BLaER1 treated with 17β-estradiol and CSF1 and Interleukin-3, amounts not matched to agents 10 nM and 100 nM (cell line): Measurements from ENCODE around the gene SHISAL1.
A peak's percentile ranks its signal among the peaks of the same experiment; 100 is the strongest.
"Not testable (repeated sequence)": the region's sequence is repeated elsewhere in the genome, so short reads cannot be mapped to it uniquely, and the experiment has no call there.

Experiments
- H3K27ac ChIP-seq, 11 experiments: shearing (Covaris generic); formaldehyde crosslinking; 2 replicates each; pipeline ENCODE4 v1.8.1; 2022
- H3K27me3 ChIP-seq, 11 experiments: shearing (Covaris generic); formaldehyde crosslinking; 2 replicates each; pipeline ENCODE4 v1.8.1; 2022
- H3K36me3 ChIP-seq, 11 experiments: shearing (Covaris generic); formaldehyde crosslinking; 2 replicates each; pipeline ENCODE4 v1.8.1; 2022
- H3K4me1 ChIP-seq, 10 experiments: shearing (Covaris generic); formaldehyde crosslinking; 2 replicates each; pipeline ENCODE4 v1.8.1; 2022
- H3K4me2 ChIP-seq, 11 experiments: shearing (Covaris generic); formaldehyde crosslinking; 2 replicates each; pipeline ENCODE4 v1.8.1; 2022
- H3K4me3 ChIP-seq, 10 experiments: shearing (Covaris generic); formaldehyde crosslinking; 2 replicates each; pipeline ENCODE4 v1.8.1; 2022
- H3K9ac ChIP-seq, 11 experiments: shearing (Covaris generic); formaldehyde crosslinking; 2 replicates each; pipeline ENCODE4 v1.8.1; 2022
- H3K9me3 ChIP-seq, 11 experiments: shearing (Covaris generic); formaldehyde crosslinking; replicated peaks in 1 of 11; 2 replicates each; pipeline ENCODE4 v1.8.1; 2022
- H4K20me1 ChIP-seq, 11 experiments: shearing (Covaris generic); formaldehyde crosslinking; 2 replicates each; pipeline ENCODE4 v1.8.1; 2022
- Cebpa-rat ChIP-seq, 11 experiments: shearing (Covaris generic); IDR thresholded peaks; 2 replicates each; pipeline ENCODE4 v1.8.1; 2022

SHISAL1 gene

DNA sequence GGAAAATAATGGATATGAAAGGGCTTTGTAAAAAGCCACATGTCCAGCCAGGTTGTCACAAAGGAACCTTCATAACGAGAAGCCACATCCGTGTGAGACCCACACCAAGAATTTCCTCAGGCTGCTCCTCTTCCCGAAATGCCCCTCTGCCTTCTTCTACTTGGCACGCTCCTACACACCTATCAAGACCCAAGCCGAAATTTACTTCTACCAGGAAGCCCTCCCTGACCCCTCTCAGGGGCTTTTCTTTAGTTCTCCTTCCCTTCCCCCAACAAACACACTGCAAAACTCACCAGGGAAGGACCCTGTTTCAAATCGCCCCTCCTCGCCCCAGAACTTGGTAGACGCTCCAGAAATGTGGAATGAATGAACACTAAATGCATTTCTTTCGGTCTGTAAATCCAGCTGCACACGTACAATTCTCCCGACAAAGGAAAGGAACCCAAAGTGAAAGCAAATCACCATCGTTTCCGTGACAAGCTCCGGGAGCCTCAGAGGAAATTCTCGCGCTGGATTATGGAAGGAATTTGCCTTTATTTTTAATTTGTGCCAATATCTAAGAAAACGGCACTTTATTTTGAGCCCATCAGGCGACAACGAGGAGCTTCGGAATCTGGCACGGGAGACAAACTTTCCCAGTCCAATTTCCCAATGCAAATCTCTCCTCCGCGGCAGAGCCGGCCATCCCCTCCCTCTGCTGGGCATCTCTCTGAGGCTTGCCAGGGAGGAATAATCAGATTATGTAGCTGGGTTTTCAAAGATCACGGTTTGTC, 13.2 kb upstream of the SHISAL1 start:
- no peak for TF ChIP-seq Cebpa-rat (IDR thresholded peaks at IDR 0.05)
- no peaks in the 10 kb centered on the region for H3K9me3 ChIP-seq
- peaks cover 46 to 72% (median 68%) of the 10 kb centered on the region in 11 experiments for H3K27me3 ChIP-seq
- H3K36me3 ChIP-seq: no peaks in the 10 kb centered on the region
- H4K20me1 ChIP-seq: peaks cover 0 to 29% (median 15%) of the 10 kb centered on the region in 11 experiments; a peak in 13 of 22 replicates
- H3K9ac ChIP-seq: peak overlapping the region; percentile 4 to 68 (median 49); a peak in 16 of 22 replicates
- peak overlapping the region; percentile 42 to 72 (median 54) for H3K4me3 ChIP-seq
- no peak overlapping the region for H3K27ac ChIP-seq
- H3K4me1 ChIP-seq: peaks cover 18 to 47% (median 34%) of the 10 kb centered on the region in 10 experiments
- peak overlapping the region; percentile 67 to 86 (median 81) for H3K4me2 ChIP-seq

GRCh38 chr22:44323140-44323790, 10.5 kb upstream of the SHISAL1 start:
- Histone ChIP-seq H3K27me3 (peaks cover 21 to 53% (median 43%) of the 10 kb centered on the region in 11 experiments), H3K4me1 (peaks cover 0 to 20% (median 10%) of the 10 kb centered on the region in 10 experiments; a peak in 11 of 20 replicates)
- H3K4me3 ChIP-seq: not testable (repeated sequence)

DNA sequence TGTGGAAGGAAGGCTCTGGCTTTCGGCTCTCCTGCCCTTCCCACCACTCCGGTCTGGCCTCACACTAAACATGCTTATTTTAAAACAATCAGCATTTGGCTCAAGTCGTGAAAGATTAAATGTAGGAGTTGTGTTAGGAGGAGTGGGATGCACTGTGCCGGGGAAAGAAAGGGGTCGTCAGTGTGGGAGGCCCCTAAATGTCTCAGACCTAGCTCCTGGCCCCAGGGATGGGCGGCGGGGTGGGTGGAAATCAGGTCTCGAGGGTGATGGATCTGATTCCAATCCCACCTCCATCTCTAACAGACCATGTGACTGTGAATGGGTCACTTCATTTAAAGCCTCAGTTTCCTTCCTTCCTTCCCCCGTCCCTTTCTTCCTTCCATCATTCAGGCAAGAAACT, 6.9 kb upstream of the SHISAL1 start:
- TF ChIP-seq Cebpa-rat (IDR thresholded peaks at IDR 0.05): no peak
- Histone ChIP-seq H3K9ac (no peak overlapping the region), H4K20me1 (peaks cover 0 to 9% (median 0%) of the 10 kb centered on the region in 11 experiments; a peak in 7 of 22 replicates), H3K4me2 (no peak overlapping the region), H3K27ac (no peak overlapping the region), H3K4me3 (no peak overlapping the region), H3K4me1 (peaks cover 0 to 7% (median under 1%) of the 10 kb centered on the region in 10 experiments; a peak in 10 of 20 replicates), H3K36me3 (no peaks in the 10 kb centered on the region), H3K27me3 (peaks cover 0 to 17% (median 8%) of the 10 kb centered on the region in 11 experiments; a peak in 11 of 22 replicates), H3K9me3 (no peaks in the 10 kb centered on the region)

More at GRCh38 chr22:44323140-44323790, 10.5 kb upstream of the SHISAL1 start:
- not testable (repeated sequence) for H3K4me2 ChIP-seq, H3K27ac ChIP-seq, H3K9me3 ChIP-seq, H3K9ac ChIP-seq, H3K36me3 ChIP-seq
- peaks cover 0 to 12% (median 0%) of the 10 kb centered on the region in 11 experiments; a peak in 6 of 22 replicates for H4K20me1 ChIP-seq

DNA sequence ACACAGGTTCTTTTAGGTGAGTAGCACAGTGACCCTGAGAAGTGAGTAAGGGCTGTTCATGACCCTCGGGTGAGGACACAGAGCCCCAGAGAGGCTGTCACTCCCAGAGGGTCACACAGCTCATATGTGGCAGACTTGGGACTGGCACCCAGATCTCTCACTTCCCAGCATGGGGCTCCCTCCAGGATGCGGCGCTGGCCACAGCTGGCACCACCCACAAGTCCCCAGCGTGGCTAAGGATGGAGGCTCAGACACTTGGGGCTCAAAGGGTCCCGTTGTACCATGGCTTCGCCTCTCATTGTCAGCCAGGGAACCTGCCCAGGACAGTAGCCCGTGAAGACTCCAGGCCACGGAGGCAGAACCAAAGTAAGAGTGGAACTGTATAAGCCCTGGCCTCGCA, 6.0 kb upstream of the SHISAL1 start:
- no peak for TF ChIP-seq Cebpa-rat (IDR thresholded peaks at IDR 0.05)
- no peaks in the 10 kb centered on the region for H3K9me3 ChIP-seq
- H3K4me3 ChIP-seq: no peak overlapping the region
- H3K9ac ChIP-seq: no peak overlapping the region
- no peak overlapping the region for H3K4me2 ChIP-seq
- no peaks in the 10 kb centered on the region for H3K36me3 ChIP-seq
- H3K27ac ChIP-seq: no peak overlapping the region
- H3K27me3 ChIP-seq: peaks cover 0 to 8% (median 0%) of the 10 kb centered on the region in 11 experiments; a peak in 6 of 22 replicates
- peaks cover 0 to 14% (median 5%) of the 10 kb centered on the region in 10 experiments; a peak in 12 of 20 replicates for H3K4me1 ChIP-seq
- H4K20me1 ChIP-seq: peaks cover 0 to 9% (median 0%) of the 10 kb centered on the region in 11 experiments; a peak in 7 of 22 replicates

DNA sequence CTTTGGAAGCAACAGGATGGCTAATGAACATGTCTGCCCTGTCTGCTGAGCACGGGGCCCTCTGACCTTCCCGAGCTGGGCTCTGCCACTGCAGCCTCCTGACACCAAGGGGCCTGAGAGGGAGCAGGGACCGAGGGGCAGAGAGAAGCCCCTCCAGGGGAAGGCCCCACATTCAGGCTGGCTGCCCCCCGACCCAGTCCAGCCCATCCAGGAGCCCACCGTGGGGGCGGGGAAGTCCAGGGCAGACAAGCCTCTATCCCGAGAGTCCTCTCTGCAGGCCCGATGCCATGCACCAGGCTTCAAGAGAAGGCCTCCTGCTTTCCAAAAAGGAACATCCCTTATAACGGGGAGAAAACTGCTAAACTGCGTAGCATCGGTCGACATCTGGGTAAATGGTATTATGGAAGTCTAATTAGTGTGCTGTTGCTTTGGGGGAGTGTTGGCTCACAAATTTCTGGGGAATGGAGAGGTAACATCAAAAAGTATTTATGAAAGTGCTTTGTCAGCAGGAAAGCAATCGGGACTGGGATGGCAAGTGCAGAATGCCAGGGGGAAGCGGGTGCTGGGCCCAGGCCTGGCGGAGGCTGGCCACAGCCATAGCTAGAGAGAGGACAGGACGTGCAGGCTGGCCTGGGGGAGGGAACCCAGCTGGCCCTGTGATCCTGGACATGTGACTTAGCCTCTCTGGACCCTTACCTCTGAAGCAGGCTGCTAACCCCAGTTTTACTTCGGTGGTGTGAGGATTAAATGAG, 5.3 kb upstream of the SHISAL1 start:
- Histone ChIP-seq H3K9ac (no peak overlapping the region), H3K9me3 (no peaks in the 10 kb centered on the region), H3K4me3 (no peak overlapping the region), H3K4me1 (peaks cover 0 to 14% (median 5%) of the 10 kb centered on the region in 10 experiments; a peak in 12 of 20 replicates), H4K20me1 (peaks cover 0 to 9% (median 0%) of the 10 kb centered on the region in 11 experiments; a peak in 7 of 22 replicates), H3K27me3 (peaks cover 0 to 7% (median 0%) of the 10 kb centered on the region in 11 experiments; a peak in 5 of 22 replicates), H3K4me2 (no peak overlapping the region), H3K27ac (no peak overlapping the region), H3K36me3 (no peaks in the 10 kb centered on the region)
- no peak for TF ChIP-seq Cebpa-rat (IDR thresholded peaks at IDR 0.05)

DNA sequence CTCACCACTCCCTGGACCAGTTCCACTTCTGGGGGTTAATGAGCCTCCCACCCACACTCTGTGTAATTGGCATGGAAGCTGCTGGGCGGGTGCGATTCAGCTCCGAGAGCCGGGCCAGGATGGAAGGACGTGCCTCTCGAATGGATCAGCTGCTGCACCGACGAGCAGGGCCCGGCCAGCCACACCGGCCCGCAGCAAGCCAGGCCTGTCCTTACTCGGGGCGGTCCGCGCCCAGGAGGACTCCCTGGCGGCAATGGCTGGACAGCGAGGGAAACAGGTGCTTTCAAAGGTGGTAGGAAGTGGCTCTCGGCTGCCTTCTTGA, 4.3 kb upstream of the SHISAL1 start:
- H3K9ac ChIP-seq: no peak overlapping the region
- H4K20me1 ChIP-seq: peaks cover 0 to 9% (median 0%) of the 10 kb centered on the region in 11 experiments; a peak in 7 of 22 replicates
- no peaks in the 10 kb centered on the region for H3K9me3 ChIP-seq
- peaks cover 0 to 14% (median 5%) of the 10 kb centered on the region in 10 experiments; a peak in 12 of 20 replicates for H3K4me1 ChIP-seq
- H3K36me3 ChIP-seq: no peaks in the 10 kb centered on the region
- peaks cover 0 to 7% (median 0%) of the 10 kb centered on the region in 11 experiments; a peak in 5 of 22 replicates for H3K27me3 ChIP-seq
- no peak for TF ChIP-seq Cebpa-rat (IDR thresholded peaks at IDR 0.05)
- H3K27ac ChIP-seq: no peak overlapping the region
- no peak overlapping the region for H3K4me2 ChIP-seq
- no peak overlapping the region for H3K4me3 ChIP-seq

- Histone ChIP-seq H3K4me2 (no peak overlapping the region), H3K4me1 (peaks cover 0 to 14% (median 5%) of the 10 kb centered on the region in 10 experiments; a peak in 12 of 20 replicates), H3K36me3 (no peaks in the 10 kb centered on the region), H3K4me3 (no peak overlapping the region), H3K9ac (no peak overlapping the region), H3K27me3 (peaks cover 0 to 7% (median 0%) of the 10 kb centered on the region in 11 experiments; a peak in 5 of 22 replicates), H4K20me1 (peaks cover 0 to 9% (median 0%) of the 10 kb centered on the region in 11 experiments; a peak in 7 of 22 replicates), H3K9me3 (no peaks in the 10 kb centered on the region), H3K27ac (no peak overlapping the region)
- no peak for TF ChIP-seq Cebpa-rat (IDR thresholded peaks at IDR 0.05)
These were observed 3.8 kb upstream of the SHISAL1 start for GRCh38 chr22:44316393-44317122.

DNA sequence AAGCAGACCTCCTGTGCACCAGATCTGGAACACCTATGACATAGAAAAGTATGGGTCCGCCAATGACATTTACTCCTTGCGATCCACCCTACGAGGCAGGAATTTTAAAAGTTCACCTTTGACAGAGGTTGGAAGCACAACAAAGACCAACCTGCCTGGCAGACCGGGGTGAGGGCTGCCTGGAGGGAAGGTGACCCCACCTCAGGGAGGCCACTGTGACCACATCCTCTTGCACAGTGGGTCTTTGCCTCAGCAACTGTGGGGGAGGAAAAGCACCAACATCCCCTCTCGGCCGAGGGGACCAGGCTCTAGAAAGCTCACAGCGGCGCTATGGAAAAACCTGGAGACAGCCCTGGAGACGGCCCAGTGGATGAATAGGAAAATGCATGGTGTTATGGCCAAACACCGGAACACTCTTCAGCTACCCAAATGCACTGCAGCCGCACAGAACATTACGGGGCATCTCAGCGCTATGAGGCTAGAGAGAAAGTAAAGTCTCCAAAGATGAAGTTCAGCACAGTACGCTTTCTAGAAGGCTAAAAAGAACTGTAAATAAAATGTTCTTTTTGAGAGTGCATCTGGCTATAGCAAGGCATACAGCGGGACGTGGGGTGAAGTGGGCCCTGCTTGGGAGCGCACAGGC, 1.8 kb upstream of the SHISAL1 start:
- H3K36me3 ChIP-seq: no peaks in the 10 kb centered on the region
- peaks cover 0 to 6% (median 0%) of the 10 kb centered on the region in 11 experiments; a peak in 6 of 22 replicates for H4K20me1 ChIP-seq
- H3K4me2 ChIP-seq: peak overlapping the region in 7 of 11 experiments; percentile 9 to 62 (median 41); a peak in 8 of 22 replicates
- no peak for TF ChIP-seq Cebpa-rat (IDR thresholded peaks at IDR 0.05)
- peaks cover 0 to 22% (median 9%) of the 10 kb centered on the region in 10 experiments; a peak in 16 of 20 replicates for H3K4me1 ChIP-seq
- H3K9me3 ChIP-seq: no peaks in the 10 kb centered on the region
- peaks cover 0 to 7% (median 0%) of the 10 kb centered on the region in 11 experiments; a peak in 3 of 22 replicates for H3K27me3 ChIP-seq
- H3K27ac ChIP-seq: no peak overlapping the region
- no peak overlapping the region for H3K9ac ChIP-seq
- no peak overlapping the region for H3K4me3 ChIP-seq
